HG03571 (cell line): ENCODE results near the gene FOSL2.

Experiments used
- ATAC-seq: cut with Tn5 transposase; IDR thresholded peaks from one replicate; pipeline ENCODE4 v1.9.1; 2021; ENCODE audit not compliant: unreplicated experiment

The FOSL2 gene

DNA sequence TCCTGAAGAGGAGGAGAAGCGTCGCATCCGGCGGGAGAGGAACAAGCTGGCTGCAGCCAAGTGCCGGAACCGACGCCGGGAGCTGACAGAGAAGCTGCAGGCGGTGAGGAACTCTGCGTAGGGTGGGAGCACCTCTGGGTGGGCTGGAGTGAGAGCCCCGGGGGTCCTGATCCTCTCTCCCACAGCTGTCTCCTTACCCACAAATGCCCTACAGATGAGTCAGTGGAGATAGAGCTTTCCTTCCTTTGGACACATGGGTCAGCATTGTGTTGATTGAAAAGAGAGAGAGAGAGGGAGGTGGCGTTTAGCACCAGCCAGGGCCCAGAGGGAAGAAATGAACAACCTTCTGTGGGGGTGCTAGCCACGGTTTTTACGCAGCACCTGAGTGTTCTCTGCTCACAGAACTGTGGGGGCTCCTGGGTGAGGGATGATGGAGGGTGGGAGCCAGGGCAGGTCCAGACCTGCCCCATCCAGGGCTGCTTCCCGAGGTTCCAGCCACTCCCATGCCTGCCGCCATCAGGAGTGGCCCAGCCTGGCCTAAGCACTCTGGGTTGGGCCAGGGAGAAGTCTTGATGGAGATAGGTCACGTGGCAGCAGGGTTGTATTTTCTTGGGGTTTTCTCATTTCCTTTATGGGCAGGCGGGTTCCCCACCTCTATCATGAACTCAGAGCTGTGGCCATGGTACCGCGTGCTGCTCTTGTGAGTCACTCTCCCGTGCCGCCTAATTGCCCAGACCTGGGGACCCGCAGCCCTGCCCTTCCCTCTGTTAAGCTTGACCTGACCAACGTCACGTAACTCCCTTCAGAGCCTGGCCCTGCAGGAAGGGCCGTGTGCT lies 16.3 kb downstream of the FOSL2 start:
- no peak for ATAC-seq

DNA sequence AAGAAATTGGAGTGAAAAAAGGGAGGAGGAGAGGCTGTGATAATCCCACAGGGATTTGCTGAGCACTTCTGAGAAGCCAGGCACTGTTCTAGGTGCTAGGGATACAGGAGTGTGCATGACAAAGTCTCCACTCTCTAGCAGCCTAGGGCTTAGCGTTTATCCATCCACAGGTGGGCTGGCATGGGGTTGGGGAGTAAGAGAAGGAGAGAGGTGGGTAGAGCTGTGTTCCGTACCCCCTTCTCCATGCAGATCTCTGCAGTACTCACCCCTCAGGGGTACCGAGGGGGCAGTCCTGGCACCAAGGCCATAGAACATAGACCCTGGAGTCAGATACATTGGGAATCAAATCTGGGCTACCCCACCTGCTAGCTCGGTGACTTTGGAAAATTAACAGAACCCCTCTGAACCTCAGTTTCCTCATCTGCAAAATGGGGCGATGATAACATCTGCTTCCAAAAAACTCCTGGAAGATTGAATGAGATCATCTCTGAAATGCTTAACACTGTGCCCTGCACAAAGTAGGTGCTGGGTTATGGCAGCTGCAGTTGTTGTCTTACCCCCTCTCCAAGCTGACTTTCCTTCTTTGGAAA lies 18.6 kb downstream of the FOSL2 start:
- no peak for ATAC-seq

DNA sequence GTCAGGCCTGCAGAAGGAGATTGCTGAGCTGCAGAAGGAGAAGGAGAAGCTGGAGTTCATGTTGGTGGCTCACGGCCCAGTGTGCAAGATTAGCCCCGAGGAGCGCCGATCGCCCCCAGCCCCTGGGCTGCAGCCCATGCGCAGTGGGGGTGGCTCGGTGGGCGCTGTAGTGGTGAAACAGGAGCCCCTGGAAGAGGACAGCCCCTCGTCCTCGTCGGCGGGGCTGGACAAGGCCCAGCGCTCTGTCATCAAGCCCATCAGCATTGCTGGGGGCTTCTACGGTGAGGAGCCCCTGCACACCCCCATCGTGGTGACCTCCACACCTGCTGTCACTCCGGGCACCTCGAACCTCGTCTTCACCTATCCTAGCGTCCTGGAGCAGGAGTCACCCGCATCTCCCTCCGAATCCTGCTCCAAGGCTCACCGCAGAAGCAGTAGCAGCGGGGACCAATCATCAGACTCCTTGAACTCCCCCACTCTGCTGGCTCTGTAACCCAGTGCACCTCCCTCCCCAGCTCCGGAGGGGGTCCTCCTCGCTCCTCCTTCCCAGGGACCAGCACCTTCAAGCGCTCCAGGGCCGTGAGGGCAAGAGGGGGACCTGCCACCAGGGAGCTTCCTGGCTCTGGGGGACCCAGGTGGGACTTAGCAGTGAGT lies 19.4 kb downstream of the FOSL2 start:
- ATAC-seq = no peak

DNA sequence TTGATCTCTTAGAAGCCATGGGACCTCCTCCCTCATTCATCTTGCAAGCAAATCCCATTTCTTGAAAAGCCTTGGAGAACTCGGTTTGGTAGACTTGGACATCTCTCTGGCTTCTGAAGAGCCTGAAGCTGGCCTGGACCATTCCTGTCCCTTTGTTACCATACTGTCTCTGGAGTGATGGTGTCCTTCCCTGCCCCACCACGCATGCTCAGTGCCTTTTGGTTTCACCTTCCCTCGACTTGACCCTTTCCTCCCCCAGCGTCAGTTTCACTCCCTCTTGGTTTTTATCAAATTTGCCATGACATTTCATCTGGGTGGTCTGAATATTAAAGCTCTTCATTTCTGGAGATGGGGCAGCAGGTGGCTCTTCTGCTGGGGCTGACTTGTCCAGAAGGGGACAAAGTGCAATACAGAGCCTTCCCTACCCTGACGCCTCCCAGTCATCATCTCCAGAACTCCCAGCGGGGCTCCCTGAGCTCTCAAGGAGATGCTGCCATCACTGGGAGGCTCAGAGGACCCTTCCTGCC lies 20.0 kb downstream of the FOSL2 start:
- ATAC-seq = no peak

DNA sequence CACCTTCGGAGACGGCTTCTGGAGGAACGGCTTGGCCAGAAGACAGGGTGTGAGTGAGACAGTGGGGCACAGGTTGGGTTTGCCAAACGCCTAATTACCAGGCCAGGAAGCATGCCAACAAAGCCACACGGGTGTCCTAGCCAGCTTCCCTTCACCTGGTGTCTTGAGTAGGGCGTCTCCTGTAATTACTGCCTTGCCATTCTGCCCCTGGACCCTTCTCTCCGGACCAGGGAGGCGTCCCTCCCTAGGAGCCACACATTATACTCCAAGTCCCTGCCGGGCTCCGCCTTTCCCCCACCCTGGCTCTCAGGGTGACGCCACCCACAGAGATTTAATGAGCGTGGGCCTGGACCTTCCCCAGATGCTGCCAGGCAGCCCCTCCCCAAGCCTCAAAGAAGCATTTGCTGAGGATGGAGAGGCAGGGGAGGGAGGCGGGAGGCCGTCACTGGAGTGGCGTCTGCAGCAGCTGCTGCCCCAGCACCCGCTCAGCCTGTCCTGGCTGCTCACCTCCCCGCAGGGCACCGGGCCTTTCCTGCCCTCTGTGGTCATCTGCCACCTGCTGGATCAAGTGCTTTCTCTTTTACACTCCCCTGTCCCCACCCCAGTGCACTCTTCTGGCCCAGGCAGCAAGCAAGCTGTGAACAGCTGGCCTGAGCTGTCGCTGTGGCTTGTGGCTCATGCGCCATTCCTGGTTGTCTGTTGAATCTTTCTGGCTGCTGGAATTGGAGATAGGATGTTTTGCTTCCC lies 20.7 kb downstream of the FOSL2 start:
- ATAC-seq = no peak

DNA sequence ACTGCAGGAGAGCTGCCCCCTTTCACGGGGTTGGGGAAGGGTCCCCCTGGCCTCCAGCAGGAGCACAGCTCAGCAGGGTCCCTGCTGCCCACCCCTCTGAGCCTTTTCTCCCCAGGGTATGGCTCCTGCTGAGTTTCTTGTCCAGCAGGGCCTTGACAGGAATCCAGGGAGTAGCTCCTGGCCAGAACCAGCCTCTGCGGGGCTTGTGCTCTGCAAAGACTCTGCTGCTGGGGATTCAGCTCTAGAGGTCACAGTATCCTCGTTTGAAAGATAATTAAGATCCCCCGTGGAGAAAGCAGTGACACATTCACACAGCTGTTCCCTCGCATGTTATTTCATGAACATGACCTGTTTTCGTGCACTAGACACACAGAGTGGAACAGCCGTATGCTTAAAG lies 21.2 kb downstream of the FOSL2 start:
- ATAC-seq = no peak

DNA sequence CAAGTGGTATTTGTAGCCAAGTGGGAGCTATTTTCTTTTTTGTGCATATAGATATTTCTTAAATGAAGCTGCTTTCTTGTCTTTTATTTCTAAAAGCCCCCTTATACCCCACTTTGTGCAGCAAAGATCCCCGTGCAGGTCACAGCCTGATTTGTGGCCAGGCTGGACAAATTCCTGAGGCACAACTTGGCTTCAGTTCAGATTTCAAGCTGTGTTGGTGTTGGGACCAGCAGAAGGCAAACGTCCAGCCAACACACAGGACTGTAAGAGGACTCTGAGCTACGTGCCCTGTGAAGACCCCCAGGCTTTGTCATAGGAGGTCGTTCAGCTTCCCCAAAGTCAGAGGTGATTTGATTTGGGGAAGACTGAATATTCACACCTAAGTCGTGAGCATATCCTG lies 21.9 kb downstream of the FOSL2 start:
- ATAC-seq = no peak

DNA sequence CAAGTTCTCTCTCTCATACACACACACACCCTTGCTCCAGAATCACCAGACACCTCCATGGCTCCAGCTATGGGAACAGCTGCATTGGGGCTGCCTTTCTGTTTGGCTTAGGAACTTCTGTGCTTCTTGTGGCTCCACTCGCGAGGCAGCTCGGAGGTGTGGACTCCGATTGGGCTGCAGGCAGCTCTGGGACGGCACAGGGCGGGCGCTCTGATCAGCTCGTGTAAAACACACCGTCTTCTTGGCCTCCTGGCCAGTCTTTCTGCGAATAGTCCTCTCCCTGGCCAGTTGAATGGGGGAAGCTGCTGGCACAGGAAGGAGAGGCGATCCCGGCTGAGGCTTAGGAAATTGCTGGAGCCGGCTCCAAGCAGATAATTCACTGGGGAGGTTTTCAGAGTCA lies 22.4 kb downstream of the FOSL2 start:
- no peak for ATAC-seq

DNA sequence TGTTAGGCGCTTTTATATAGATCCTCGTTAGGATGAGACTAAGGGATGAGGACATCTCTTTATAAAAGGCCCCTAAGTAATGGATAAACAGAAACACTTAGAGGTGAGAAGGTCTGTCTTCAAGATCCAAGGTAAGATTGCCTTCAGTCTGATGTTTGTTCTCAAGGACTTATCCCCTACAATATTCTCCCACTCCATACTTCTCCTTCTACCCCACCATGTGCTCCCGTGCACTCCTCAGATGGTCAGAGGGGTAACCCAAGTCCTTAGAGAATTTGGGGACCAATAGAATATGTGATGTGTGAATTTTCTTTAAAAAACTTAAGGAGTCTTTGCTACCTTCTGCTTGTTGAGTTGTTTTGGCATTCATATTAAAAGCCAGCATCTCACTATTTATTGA lies 23.1 kb downstream of the FOSL2 start:
- no peak for ATAC-seq

DNA sequence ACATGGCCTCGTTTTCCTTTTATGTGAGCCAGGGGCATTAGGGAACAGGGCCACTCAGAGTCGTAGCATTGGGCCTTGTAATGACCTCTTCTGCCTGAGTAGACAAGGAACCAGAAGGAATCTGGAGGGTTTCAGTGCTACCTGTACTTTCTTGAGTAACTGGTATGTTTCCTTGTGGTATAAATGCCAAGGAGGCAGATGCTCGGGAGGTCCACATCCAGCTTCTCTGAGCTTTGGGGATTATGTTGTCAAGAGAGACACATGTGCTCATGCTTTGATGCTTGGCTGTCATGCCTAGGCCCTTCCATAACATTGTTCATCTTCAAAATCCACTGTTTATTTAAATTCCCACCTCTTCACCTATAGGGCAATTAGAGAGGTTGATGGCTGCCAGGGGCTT lies 26.3 kb downstream of the FOSL2 start:
- no peak for ATAC-seq

DNA sequence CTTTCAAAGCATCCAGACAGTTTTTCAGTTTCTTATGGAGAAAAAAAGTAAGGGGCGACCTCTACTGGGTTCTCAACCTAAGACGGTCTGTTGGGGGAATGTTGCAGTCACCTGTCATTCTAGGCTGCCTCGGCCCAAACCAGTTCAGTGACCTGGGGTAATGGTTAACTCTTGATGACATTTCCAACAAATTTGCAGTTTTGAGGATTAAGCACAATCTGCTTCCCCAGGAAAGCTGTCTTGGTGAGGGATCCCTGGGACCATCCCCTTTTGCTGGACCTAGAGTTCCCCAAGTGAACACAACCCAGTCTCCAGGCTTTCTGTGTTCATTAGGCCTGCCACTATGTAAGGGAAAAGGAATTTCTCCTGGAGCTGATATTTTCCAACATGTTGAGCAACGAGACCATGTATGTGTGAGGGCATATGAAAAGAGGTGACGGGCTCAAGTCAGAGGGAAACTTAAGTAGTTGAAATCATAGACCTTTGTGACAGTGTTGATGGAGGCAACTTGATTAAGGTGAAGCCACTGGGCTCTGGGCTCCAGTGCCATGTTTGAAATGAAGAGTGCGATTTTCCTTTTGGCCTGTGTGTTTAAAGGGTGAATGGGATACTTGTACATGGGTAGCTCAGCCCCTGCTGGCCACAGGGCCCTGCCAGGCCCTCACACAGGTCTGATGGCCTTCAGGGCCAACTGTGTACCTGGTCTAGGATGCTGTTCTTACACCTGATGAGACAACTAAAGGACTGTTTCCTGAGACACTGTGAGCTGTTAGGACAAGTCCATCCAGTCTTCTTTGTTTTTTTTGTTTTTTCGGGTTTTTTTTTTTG lies 27.0 kb downstream of the FOSL2 start:
- ATAC-seq = no peak

DNA sequence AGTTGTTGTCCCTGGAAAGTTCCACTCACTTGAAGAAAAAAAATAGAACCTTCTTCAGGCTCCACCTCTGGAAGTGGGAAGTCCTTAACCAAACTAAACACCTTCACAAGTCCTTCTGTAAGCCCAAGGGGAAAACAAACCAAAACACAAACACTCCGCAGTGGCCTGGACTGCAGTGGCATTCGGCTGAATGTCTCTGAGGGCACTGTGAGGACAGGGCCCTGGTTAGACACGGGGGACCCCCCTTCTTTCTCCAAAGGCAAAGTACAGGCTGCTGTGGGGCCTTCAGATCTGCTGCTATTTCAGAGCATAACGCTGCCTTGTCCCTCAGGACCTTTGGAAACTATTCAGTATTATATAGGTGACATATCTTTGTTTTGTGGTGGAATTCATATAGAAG lies 28.1 kb downstream of the FOSL2 start:
- ATAC-seq = no peak

DNA sequence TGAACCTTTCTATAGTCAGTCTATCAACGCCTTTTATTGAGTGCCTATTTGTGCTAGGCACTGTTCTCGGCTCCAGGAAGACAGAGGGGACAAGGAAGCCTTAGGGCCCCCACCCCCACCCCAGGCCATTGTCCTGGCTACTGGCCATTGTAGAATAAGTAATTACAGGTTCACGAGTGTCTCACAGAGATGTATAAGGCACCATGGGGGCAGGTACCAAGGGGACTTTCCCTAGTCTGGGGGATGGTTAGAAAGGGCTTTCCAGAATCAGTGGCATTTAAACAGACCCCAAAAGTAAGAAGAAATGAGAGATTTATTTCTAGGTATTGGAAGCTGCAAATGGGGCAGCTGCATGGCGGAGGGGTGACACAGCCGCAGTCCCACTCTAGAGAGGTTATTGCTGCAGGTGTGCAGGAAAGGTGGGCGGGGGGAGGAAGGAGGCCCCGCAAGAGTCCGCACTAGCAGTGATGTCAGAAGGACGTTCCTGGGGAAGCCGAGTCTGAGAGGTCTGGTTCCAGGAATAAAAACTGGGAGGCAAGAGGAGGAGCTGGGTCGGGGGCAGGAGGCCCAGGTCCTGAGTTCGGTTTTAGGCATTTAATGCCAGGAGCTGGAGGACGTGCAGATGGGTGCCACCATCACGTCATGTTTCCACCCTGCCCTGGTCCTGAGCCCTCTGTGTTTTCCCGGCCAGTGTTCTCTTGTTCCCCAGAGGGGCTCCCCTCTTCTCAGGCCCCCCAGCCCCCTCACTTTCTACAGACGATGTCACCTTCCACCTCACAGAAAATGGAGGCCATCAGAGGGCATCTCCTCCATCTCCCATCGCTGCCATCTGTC lies 30.5 kb downstream of the FOSL2 start:
- no peak for ATAC-seq

DNA sequence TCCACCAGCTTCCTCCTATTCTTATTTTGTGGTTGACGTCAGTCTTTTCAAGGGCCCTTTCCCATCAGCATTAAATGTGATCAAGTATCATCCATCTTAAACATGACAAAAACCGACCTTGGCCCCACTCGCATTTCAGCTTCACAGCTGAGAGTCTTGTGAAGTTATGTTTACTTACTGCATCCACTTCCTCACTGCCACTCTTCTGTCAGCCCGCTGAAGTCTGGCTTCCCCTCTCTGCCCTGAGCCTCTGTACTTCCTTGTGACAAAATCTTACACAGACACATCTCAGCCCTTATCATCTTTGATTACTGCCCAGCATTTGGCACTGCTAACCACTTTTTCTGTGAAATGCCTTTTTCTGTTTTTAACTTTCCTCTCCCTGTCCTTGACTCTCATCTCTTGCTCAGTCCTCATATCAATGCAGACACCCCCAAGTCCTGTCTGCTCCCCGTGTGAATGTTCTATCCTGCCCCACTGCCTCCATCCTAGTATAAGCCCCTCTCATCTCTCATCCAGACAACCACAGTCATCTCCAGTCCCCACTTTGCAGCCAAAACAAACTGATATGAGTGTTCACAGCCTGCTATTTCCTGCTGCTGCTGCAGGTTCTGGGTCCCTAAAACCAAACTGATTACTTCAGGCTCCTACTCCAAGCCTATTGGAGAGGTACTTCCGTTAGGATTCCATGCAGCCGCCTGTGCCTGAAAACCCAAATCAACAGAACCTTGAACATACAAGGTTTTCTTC lies 31.4 kb downstream of the FOSL2 start:
- no peak for ATAC-seq

DNA sequence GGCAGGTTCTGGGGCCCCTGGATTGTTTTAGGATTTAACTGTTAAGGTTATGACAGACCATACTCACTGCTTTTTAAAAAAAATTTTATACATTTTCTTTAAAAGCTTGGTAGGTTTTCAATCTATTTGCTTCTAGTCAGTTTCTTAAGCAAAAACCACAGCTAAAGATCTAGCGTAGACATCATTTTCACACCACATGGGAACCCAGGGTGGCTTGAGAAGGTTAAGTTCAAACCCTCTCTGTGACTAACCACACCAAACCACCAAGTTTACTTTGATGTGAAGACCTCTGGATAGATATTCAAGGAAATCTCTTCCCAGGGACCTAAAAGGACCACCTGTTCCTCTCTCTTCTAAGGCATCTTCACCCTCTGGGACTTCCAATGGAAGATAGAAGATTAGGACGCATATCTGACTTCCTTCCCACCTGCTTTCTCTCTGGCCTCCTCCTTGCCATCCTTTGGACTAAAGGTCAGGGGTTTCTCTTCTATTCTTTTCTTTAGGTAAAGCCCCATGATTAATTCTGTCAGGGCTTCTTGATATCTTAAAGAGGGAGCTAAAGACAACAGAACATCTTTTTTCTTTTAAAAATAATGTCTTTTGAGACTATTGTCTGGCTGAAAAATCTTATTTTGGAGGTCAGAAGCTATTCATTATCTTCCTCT lies 32.3 kb downstream of the FOSL2 start:
- ATAC-seq = no peak

DNA sequence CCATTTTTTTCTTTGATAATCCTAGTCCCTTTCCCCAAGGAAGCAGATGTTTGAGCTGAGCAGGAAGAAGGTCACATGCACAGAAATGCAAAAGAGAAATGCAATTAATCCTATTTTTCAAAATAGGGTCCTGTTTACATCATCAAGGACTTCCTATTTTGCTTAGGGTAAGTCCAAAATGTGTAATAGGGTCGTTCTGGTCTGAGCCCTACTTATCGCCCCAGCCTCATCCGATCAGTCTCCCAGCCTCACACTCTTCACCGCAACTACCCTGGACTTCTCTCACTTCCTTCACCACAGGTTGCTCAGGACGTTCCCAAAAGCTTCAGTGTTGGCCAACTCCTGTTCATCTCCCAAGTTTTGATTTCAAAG lies 32.8 kb downstream of the FOSL2 start:
- ATAC-seq = no peak

DNA sequence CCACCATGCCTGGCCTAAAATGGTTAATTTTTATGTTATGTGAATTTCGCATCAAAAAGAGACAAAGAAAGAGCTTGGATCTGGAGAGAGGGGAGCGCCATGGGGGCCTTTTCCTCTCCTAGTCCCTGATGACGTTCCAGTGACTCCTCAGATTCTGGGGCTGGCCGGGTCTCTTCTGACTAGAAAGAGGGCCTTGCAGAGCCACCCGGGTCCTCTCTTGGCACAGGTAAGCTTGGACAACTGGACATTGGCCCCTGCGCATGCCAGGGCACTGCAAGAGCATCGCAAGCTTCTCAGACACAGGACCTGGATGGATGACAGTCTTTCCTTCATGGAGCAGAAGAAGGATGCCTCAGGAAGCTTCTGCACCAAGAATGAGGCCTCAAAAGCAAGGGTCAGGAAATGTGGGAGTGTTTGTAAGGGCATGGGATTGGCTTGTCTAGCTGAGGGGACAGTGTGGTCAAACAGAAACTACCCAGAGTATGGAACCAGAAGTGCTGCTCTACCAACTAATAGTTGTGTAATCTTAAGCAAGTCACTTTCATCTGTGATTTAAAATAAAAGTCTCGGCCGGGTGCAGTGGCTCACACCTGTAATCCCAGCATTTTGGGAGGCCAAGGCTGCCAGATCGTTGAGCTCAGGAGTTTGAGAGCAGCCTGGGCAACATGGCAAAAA lies 35.2 kb downstream of the FOSL2 start:
- ATAC-seq = no peak

DNA sequence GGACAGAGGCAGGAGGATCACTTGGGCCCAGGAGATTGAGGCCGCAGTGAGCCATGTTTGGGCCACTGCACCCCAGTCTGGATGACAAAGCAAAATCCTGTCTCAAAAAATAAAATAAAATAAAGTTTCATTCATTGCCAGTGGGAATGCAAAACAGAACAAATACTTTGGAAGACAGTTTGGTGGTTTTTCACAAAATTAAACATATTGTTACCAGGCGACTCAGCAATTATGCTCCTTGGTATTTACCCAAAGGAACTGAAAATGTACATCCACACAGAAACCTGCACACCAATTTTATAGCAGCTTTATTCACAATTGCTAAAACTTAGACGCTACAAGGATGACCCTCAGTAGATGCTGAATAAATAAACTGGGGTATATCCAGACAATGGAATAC lies 35.8 kb downstream of the FOSL2 start:
- no peak for ATAC-seq
